ENCODE measurements around the gene FBL. TPM values are rescaled to one million over a fixed set of nuclear protein-coding genes. Genes with fewer than 3 reads are reported as not detected.
"Not testable (repeated sequence)": the region's sequence is repeated elsewhere in the genome, so short reads cannot be mapped to it uniquely, and the experiment has no call there.

The FBL gene
- total RNA-seq, 1 experiment from 2014 or later, result 576 TPM

DNA sequence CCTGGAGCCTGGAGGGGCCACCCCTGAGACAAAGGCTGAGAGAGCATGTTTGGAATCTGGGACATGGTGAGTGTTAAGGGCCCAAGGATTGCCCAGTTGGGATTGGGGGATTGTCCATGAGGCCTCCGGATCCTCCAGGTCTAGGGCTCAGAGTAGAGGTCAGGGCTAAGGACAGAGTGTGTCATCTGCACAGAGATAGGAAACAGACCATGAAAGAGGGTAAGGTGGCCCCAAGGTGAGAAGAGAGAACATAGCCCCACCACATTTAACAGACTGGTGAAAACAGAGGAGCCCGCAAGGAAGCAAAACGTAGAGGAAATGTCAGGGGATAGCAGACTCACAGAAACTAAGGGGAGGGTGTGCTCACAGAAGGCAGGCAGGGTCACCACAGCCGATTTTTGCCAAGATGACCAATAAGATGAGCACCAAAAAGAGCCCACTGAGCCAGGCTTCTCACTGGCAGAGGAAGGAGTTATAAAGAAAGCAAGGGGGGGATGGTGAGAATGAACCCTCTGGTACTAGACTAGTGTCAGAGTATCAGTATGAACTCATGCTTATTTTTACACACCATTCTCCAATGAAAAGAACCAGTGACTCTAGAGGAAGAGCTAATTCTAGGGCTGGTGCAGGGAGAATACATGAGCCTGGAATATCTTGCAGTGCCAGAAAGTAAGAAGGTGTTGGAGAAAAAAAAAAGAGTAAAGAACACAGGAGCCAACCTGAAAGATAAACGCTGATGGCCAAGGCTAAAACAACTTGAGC lies 29.7 kb downstream of the FBL start:
- ATAC-seq (no peak), DNase-seq (ENCODE audit: low spot score) (no peak)
- H3K9me3 Mint-ChIP-seq, result no peaks in the 10 kb centered on the region
- no peak overlapping the region for H3K27ac Mint-ChIP-seq
- no peak overlapping the region for H3K4me3 Mint-ChIP-seq
- ChIA-PET CTCF (no interaction called here), POLR2A (no interaction called here)
- peaks cover under 1% of the 10 kb centered on the region; the same call in 1 of the 2 replicates for H3K27me3 Mint-ChIP-seq (ENCODE audit: low read depth)
- 0 out of 2 replicates have a peak, but pooled peaks cover 3% of the 10 kb centered on the region for H3K4me1 Mint-ChIP-seq
- TF ChIP-seq, protein P1, sequence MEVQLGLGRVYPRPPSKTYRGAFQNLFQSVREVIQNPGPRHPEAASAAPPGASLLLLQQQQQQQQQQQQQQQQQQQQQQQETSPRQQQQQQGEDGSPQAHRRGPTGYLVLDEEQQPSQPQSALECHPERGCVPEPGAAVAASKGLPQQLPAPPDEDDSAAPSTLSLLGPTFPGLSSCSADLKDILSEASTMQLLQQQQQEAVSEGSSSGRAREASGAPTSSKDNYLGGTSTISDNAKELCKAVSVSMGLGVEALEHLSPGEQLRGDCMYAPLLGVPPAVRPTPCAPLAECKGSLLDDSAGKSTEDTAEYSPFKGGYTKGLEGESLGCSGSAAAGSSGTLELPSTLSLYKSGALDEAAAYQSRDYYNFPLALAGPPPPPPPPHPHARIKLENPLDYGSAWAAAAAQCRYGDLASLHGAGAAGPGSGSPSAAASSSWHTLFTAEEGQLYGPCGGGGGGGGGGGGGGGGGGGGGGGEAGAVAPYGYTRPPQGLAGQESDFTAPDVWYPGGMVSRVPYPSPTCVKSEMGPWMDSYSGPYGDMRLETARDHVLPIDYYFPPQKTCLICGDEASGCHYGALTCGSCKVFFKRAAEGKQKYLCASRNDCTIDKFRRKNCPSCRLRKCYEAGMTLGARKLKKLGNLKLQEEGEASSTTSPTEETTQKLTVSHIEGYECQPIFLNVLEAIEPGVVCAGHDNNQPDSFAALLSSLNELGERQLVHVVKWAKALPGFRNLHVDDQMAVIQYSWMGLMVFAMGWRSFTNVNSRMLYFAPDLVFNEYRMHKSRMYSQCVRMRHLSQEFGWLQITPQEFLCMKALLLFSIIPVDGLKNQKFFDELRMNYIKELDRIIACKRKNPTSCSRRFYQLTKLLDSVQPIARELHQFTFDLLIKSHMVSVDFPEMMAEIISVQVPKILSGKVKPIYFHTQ (CRISPR knock-in tag; IDR thresholded peaks at IDR 0.05), result no peak
- TF ChIP-seq CREB1 (CRISPR knock-in tag; IDR thresholded peaks at IDR 0.05), result no peak
- TF ChIP-seq ZNF232 (CRISPR knock-in tag; IDR thresholded peaks at IDR 0.05), result no peak
- TF ChIP-seq FOXJ3 (CRISPR knock-in tag; IDR thresholded peaks at IDR 0.05; ENCODE audit: borderline replicate concordance), result no peak
- TF ChIP-seq, protein P2, sequence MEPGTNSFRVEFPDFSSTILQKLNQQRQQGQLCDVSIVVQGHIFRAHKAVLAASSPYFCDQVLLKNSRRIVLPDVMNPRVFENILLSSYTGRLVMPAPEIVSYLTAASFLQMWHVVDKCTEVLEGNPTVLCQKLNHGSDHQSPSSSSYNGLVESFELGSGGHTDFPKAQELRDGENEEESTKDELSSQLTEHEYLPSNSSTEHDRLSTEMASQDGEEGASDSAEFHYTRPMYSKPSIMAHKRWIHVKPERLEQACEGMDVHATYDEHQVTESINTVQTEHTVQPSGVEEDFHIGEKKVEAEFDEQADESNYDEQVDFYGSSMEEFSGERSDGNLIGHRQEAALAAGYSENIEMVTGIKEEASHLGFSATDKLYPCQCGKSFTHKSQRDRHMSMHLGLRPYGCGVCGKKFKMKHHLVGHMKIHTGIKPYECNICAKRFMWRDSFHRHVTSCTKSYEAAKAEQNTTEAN (CRISPR knock-in tag; IDR thresholded peaks at IDR 0.05), result no peak
- TF ChIP-seq GRHL2 (CRISPR knock-in tag; IDR thresholded peaks at IDR 0.05; ENCODE audit: insufficient replicate concordance, severe bottlenecking), result no peak
- H3K36me3 Mint-ChIP-seq, result no peaks in the 10 kb centered on the region

DNA sequence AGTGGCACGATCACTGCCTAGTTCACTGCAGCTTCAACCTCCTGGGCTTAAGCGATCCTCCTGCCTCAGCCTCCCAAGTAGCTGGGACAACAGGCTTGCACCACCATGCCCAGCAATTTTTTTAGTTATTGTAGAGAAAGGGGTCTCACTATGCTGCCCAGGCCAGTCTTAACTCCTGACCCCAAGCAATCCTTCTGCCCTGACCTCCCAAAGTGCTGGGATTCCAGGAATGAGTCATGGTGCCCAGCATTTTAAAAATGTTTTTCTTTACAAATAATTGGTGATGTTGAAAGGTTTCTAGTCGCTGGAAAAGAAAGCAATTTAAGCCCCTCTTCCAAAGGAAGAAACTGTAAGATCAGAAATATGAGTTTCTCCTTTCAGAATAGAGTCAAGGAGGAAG lies 31.6 kb downstream of the FBL start:
- no peak for ATAC-seq
- no peak overlapping the region for H3K27ac Mint-ChIP-seq
- DNase-seq (ENCODE audit: low spot score), result no peak
- H3K9me3 Mint-ChIP-seq, result peaks cover 4% of the 10 kb centered on the region
- ChIA-PET POLR2A (no interaction called here), CTCF (no interaction called here)
- H3K27me3 Mint-ChIP-seq (ENCODE audit: low read depth), result peaks cover 6% of the 10 kb centered on the region; the same call in 1 of the 2 replicates
- TF ChIP-seq TEAD4 (CRISPR knock-in tag; IDR thresholded peaks at IDR 0.05), result no peak
- TF ChIP-seq, protein P3, sequence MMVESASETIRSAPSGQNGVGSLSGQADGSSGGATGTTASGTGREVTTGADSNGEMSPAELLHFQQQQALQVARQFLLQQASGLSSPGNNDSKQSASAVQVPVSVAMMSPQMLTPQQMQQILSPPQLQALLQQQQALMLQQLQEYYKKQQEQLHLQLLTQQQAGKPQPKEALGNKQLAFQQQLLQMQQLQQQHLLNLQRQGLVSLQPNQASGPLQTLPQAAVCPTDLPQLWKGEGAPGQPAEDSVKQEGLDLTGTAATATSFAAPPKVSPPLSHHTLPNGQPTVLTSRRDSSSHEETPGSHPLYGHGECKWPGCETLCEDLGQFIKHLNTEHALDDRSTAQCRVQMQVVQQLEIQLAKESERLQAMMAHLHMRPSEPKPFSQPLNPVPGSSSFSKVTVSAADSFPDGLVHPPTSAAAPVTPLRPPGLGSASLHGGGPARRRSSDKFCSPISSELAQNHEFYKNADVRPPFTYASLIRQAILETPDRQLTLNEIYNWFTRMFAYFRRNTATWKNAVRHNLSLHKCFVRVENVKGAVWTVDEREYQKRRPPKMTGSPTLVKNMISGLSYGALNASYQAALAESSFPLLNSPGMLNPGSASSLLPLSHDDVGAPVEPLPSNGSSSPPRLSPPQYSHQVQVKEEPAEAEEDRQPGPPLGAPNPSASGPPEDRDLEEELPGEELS (CRISPR knock-in tag; IDR thresholded peaks at IDR 0.05), result no peak
- H3K4me1 Mint-ChIP-seq, result 0 out of 2 replicates have a peak, but pooled peaks cover 3% of the 10 kb centered on the region
- H3K4me3 Mint-ChIP-seq, result no peak overlapping the region
- H3K36me3 Mint-ChIP-seq, result no peaks in the 10 kb centered on the region

DNA sequence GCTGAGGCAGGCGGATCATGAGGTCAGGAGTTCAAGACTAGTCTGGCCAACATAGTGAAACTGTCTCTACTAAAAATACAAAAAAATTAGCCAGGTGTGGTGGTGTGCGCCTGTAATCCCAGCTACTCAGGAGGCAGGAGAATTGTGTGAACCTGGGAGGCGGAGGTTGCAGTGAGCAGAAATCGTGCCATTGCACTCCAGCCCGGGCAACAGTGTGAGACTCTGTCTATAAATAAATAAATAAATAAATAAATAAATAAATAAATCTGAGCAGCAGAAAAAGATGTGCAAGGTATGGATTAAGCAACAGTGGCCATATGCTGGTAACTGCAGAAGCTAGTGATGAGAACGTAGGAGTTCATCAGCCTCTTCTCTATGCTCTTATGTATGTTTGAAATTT lies 32.1 kb downstream of the FBL start:
- CTCF ChIA-PET, result interaction anchor here (0.6 kb wide), 1 partner anchor 13 kb away, joined by 5 read pairs; no protein-coding TSS in a partner anchor

DNA sequence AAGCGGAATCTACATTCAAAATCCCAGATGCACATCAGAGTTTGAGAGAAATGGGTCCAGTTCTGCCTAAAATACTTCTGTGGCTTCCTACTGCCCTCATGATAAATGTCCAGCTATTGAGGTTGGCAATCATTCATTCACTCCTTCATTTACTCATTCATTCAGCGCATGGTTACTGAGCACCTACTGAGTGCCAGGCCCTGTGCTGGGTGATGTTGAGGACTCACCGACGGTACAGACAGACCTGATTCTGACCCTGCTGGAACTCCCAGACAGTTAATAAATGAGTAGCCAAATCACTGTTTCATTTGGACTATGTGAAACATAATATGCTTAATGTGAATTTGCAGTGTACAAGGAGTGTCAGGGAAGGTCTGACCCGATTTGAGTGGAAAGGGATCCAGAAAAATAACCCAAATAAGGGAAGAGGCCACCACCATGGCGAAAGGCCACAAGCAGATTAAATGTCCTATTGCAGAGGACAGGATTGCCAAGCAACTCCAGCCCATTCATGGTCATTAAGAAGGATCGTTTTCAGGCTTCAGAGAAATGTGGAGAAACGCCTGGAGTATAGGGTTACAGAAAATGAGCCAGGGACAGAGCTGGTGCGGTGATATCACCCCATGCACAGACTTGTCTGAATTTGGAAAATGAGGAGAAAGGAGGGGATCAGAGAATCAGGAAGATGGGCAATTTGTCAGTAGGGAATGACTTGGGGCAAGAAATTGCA lies 32.8 kb downstream of the FBL start:
- H3K4me3 Mint-ChIP-seq, result no peak overlapping the region
- H3K27me3 Mint-ChIP-seq (ENCODE audit: low read depth), result peaks cover 6% of the 10 kb centered on the region; the same call in 1 of the 2 replicates
- H3K27ac Mint-ChIP-seq, result no peak overlapping the region
- no peaks in the 10 kb centered on the region; the same call in 1 of the 2 replicates for H3K36me3 Mint-ChIP-seq
- TF ChIP-seq, protein P4, sequence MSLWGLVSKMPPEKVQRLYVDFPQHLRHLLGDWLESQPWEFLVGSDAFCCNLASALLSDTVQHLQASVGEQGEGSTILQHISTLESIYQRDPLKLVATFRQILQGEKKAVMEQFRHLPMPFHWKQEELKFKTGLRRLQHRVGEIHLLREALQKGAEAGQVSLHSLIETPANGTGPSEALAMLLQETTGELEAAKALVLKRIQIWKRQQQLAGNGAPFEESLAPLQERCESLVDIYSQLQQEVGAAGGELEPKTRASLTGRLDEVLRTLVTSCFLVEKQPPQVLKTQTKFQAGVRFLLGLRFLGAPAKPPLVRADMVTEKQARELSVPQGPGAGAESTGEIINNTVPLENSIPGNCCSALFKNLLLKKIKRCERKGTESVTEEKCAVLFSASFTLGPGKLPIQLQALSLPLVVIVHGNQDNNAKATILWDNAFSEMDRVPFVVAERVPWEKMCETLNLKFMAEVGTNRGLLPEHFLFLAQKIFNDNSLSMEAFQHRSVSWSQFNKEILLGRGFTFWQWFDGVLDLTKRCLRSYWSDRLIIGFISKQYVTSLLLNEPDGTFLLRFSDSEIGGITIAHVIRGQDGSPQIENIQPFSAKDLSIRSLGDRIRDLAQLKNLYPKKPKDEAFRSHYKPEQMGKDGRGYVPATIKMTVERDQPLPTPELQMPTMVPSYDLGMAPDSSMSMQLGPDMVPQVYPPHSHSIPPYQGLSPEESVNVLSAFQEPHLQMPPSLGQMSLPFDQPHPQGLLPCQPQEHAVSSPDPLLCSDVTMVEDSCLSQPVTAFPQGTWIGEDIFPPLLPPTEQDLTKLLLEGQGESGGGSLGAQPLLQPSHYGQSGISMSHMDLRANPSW (CRISPR knock-in tag; conservative IDR thresholded peaks at IDR 0.05; ENCODE audit: low read depth), result no peak
- TF ChIP-seq NFATC4 (CRISPR knock-in tag; IDR thresholded peaks at IDR 0.05) (no peak), IRF2 (CRISPR knock-in tag; IDR thresholded peaks at IDR 0.05; ENCODE audit: borderline replicate concordance, low read depth) (no peak), ETV6 (CRISPR knock-in tag; IDR thresholded peaks at IDR 0.05) (no peak), CBFB (CRISPR knock-in tag; IDR thresholded peaks at IDR 0.05; ENCODE audit: low read depth) (no peak), NR1H2 (CRISPR knock-in tag; IDR thresholded peaks at IDR 0.05) (no peak)
- TF ChIP-seq, protein P5, sequence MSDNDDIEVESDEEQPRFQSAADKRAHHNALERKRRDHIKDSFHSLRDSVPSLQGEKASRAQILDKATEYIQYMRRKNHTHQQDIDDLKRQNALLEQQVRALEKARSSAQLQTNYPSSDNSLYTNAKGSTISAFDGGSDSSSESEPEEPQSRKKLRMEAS (CRISPR knock-in tag; IDR thresholded peaks at IDR 0.05), result no peak
- ATAC-seq, result no peak
- peaks cover 13% of the 10 kb centered on the region for H3K9me3 Mint-ChIP-seq
- ChIA-PET POLR2A (no interaction called here), CTCF (interaction anchor here (0.6 kb wide), 1 partner anchor 12 kb away, joined by 5 read pairs; no protein-coding TSS in a partner anchor)
- H3K4me1 Mint-ChIP-seq, result 0 out of 2 replicates have a peak, but pooled peaks cover 3% of the 10 kb centered on the region
- DNase-seq (ENCODE audit: low spot score), result no peak

More for the DNA sequence above, 32.1 kb downstream of the FBL start:
- DNase-seq (ENCODE audit: low spot score); ATAC-seq; POLR2A ChIA-PET; H3K9me3 Mint-ChIP-seq; H3K4me1 Mint-ChIP-seq; H3K4me3 Mint-ChIP-seq; H3K27ac Mint-ChIP-seq; H3K27me3 Mint-ChIP-seq (ENCODE audit: low read depth); H3K36me3 Mint-ChIP-seq: not testable (repeated sequence)
